NCI-H82 treated with DMSO at 0.1 percent for 48 hours (cell line): ENCODE results near the gene MAGEE2.
"Not testable (repeated sequence)": the region's sequence is repeated elsewhere in the genome, so short reads cannot be mapped to it uniquely, and the experiment has no call there.

ENCODE experiments used
- DNase-seq: peaks from one replicate; lab custom pipeline; 2025; ENCODE audit not compliant: unreplicated experiment; lab: John Stamatoyannopoulos, UW

The MAGEE2 gene, protein sequence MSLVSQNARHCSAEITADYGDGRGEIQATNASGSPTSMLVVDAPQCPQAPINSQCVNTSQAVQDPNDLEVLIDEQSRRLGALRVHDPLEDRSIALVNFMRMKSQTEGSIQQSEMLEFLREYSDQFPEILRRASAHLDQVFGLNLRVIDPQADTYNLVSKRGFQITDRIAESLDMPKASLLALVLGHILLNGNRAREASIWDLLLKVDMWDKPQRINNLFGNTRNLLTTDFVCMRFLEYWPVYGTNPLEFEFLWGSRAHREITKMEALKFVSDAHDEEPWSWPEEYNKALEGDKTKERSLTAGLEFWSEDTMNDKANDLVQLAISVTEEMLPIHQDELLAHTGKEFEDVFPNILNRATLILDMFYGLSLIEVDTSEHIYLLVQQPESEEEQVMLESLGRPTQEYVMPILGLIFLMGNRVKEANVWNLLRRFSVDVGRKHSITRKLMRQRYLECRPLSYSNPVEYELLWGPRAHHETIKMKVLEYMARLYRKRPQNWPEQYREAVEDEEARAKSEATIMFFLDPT

DNA sequence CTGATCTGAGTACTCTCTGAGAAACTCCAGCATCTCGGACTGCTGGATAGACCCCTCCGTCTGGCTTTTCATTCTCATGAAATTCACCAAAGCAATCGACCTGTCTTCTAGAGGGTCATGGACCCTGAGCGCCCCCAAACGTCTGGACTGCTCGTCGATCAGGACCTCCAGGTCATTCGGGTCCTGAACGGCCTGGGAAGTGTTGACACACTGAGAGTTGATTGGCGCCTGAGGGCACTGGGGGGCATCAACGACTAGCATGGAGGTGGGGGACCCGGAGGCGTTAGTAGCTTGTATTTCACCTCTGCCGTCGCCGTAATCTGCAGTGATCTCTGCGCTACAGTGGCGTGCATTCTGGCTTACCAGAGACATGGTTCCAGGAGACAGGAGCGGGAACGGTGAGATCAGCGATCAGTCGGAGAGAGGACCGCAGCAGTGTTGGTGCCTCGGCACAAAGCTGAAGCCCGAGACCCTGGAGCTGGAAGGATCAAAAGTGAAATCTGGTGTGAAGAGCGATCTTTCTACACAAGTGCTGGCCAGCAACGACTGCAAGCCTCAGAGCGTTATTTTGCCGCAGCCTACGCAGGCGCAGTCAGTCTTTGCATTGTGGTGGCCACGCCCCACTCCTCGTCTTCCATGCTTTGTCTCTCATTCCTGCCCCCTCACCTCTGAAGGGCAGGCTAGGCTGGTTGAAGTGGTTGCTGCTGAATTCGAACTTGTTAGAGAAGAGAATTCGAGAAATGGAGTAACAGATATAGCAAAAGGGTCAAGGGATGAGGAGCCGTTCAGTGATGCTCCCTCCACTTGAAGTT is at the start of gene MAGEE2:
Gene MAGEE2 (minus strand): TSS at position 575 of the 812 bp plus-strand sequence. CDS start 203 bp downstream, at position 372.
- DNase-seq: no peak

DNA sequence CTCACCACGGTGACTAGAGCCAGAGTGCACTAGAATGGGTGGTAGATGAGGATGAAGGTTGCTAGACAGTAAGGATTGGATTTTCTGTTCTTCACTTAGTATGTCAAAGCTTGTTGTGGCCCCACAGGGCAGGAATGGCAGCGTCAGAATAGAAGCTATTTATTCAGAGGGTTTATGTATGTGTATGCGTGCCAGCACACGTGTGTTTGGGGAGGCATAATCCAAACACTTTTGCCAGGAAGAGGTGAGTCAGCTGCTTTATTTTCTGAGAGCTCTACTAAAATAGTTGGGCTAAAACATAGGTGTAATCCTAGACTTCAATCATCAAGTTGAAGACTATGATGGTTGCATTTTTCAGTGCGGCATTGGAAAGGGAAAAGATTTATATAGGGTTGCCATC is 1.2 kb upstream of the MAGEE2 start:
- DNase-seq: no peak

DNA sequence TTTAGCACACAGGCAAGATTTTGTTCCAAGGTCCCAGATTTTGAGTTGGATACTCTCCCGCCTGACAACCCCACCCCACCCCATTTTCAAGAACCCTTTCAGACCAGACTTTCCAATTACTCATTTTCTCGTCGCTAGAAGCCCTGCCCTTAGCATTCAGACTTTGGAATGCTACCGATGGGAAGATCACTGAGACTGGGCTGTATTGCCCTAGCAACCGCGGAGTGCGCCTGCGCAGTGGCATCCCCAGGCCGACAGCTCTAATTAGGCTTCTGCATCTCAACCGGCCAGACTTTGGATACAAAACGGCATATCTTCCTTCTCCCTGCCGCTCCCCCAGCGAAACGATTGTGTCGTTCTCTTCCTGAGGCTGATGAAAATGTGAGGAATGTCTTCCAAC is 3.4 kb downstream of the MAGEE2 start:
- no peak for DNase-seq

DNA sequence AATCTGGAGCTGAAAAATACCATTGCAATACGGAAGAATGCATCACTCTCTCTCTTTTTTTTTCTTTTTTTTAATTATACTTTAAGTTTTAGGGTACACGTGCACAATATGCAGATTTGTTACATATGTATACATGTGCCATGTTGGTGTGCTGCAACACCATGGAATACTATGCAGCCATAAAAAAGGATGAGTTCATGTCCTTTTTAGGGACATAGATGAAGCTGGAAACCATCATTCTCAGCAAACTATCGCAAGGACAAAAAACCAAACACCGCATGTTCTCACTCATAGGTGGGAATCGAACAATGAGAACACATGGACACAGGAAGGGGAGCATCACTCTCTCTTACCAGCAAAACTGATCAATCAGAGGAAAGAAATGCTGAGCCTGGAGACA is 17.0 kb downstream of the MAGEE2 start:
- not testable (repeated sequence) for DNase-seq

DNA sequence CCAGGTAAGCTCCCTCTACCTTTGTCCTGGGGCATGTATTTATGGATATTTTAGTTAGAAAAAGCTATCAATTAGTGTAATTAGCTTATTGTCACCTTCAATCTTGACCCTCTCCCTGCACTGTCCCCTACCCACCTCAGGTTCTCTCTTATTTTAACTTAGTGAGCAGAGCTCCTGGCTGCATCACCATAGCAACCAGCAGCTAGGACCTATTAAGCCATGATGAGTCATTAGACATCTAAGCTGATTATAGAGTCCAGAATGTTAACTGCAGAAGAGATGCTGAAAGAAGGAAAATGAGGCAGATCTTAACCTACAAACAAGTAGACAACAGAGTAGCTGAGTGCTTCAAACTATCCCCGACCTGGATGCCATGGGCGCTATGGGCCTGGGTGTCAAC is 36.6 kb downstream of the MAGEE2 start:
- DNase-seq: no peak

DNA sequence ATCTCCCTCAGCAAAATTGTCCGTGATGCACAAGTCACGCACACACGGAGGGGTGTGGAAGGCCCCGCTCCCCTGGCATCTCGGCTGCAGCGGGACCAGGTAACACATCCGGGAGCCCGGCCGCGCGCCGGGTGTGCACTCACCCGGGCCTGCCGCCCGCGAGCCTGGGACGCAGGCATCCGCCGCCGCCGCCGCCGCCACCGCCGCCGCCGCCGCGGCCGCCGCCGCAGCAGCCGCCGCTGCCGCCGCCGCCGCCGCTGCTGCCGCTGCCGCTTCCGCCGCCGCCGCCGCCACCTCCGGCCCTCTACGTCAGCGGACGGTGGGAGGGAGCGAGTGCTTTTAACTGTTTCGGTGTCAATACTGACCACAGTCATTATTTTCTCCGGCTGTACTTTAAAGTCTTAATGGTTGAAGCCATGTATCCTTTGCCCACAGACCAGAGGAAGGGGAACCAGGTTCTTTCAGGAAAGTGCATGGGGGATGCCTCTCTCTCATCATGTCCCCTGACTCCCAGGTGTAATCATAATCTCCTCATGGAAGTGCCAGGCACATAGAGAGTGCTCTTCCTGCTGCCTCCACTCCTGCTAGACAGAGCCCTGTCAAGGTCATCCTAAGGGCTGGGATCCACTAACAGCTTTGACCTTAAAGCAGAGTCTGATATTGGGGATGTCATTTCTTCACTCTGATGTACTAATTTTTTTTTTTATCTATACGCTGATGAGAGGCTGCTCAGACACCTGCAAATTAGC is 38.0 kb downstream of the MAGEE2 start:
- no peak for DNase-seq
